Right ventricle myocardium inferior (tissue), 1 donor: Measurements from ENCODE around the gene ETS1. TPM values are rescaled to one million over a fixed set of nuclear protein-coding genes. Genes with fewer than 3 reads are reported as not detected.
A peak's percentile ranks its signal among the peaks of the same experiment; 100 is the strongest.

Source experiments
- ATAC-seq: fragments of 200-7000 bp; cut with Tn5 transposase; one replicate; pipeline ENCODE4 v1.9.1; 2020; ENCODE audit warnings: mild to moderate bottlenecking, moderate library complexity
- DNase-seq: peaks from one replicate; pipeline ENCODE4 v3.0.0; 2021; ENCODE audit errors: missing footprints
- intact Hi-C: fragments of 100-400 bp; cut with DNase I; formaldehyde crosslinking; loops from one replicate; pipeline ENCODE4 v1.11.0; 2022
- total RNA-seq: library from RNA; stranded (reverse); fragmentation: NEBNext Ultra II Directional; extraction: Animal tissue kit (Norgen Biotek cat#: 25700); gene quantifications from one replicate; pipeline ENCODE4 v1.2.1, GENCODE V29; 2021
- donor health status: DM: no; HTN: yes; CAD: no; lungs with severe emphysema.

The ETS1 gene
- total RNA-seq, 1 donor from 2014 or later = 53.2 TPM

- ATAC-seq = no peak
Measured at GRCh38 chr11:128515826-128516778, 71.3 kb downstream of the ETS1 start.

GRCh38 chr11:128515086-128515485, 72.3 kb downstream of the ETS1 start:
- intact Hi-C loops = no loop called here
- ATAC-seq (no peak), DNase-seq (no peak)

More at GRCh38 chr11:128515826-128516778, 71.3 kb downstream of the ETS1 start:
- intact Hi-C loops = no loop called here
- DNase-seq = no peak

GRCh38 chr11:128513915-128514681, 73.3 kb downstream of the ETS1 start:
- intact Hi-C loops = no loop called here
- no peak for DNase-seq
- no peak for ATAC-seq

GRCh38 chr11:128512474-128512996, 74.8 kb downstream of the ETS1 start:
- ATAC-seq (no peak), DNase-seq (no peak)
- intact Hi-C loops = no loop called here

- no peak for DNase-seq
- intact Hi-C loops = no loop called here
- ATAC-seq = no peak
Measured at GRCh38 chr11:128511712-128512111, 75.6 kb downstream of the ETS1 start.

GRCh38 chr11:128509621-128510389, 77.6 kb downstream of the ETS1 start:
- no peak for ATAC-seq
- intact Hi-C loops = loop anchor here (5.0 kb wide), 1 partner anchor 43 kb away; no protein-coding TSS in a partner anchor
- no peak for DNase-seq

- no peak for DNase-seq
- intact Hi-C loops = loop anchor here (5.0 kb wide), 1 partner anchor 42 kb away; no protein-coding TSS in a partner anchor
- no peak for ATAC-seq
Measured at GRCh38 chr11:128508770-128509510, 78.4 kb downstream of the ETS1 start.

GRCh38 chr11:128507936-128508335, 79.4 kb downstream of the ETS1 start:
- no peak for DNase-seq
- ATAC-seq = peak; percentile 10
- intact Hi-C loops = loop anchor here (5.0 kb wide), 1 partner anchor 41 kb away; no protein-coding TSS in a partner anchor

- peak; percentile 90 for DNase-seq
- intact Hi-C loops = loop anchor here (5.0 kb wide), 1 partner anchor 40 kb away; no protein-coding TSS in a partner anchor
- ATAC-seq = peak; percentile 89
Measured at GRCh38 chr11:128506999-128507611, 80.3 kb downstream of the ETS1 start.

- DNase-seq (no peak), ATAC-seq (no peak)
- intact Hi-C loops = loop anchor here (5.0 kb wide), 1 partner anchor 39 kb away; no protein-coding TSS in a partner anchor
Measured at GRCh38 chr11:128506356-128506755, 81.0 kb downstream of the ETS1 start.

- no peak for ATAC-seq
- DNase-seq = no peak
- intact Hi-C loops = loop anchor here (5.0 kb wide), 1 partner anchor 38 kb away; no protein-coding TSS in a partner anchor
Measured at GRCh38 chr11:128505449-128506065, 81.8 kb downstream of the ETS1 start.

- intact Hi-C loops = no loop called here
- ATAC-seq = no peak
Measured at GRCh38 chr11:128504486-128504885, 82.9 kb downstream of the ETS1 start.

GRCh38 chr11:128503245-128503991, 83.9 kb downstream of the ETS1 start:
- ATAC-seq = no peak

More at GRCh38 chr11:128504486-128504885, 82.9 kb downstream of the ETS1 start:
- no peak for DNase-seq

GRCh38 chr11:128502726-128503125, 84.6 kb downstream of the ETS1 start:
- no peak for DNase-seq
- intact Hi-C loops = no loop called here
- no peak for ATAC-seq

More at GRCh38 chr11:128503245-128503991, 83.9 kb downstream of the ETS1 start:
- no peak for DNase-seq
- intact Hi-C loops = no loop called here

- peak; percentile 68 for ATAC-seq
- no peak for DNase-seq
- intact Hi-C loops = no loop called here
Measured at GRCh38 chr11:128501632-128502549, 85.5 kb downstream of the ETS1 start.
